NCI-H2107 treated with DMSO at 0.1 percent for 48 hours (cell line): ENCODE results near the gene C19orf73.

Source experiments
- DNase-seq: peaks from one replicate; lab custom pipeline; 2025; ENCODE audit not compliant: unreplicated experiment; lab: John Stamatoyannopoulos, UW

The C19orf73 gene

GRCh38 chr19:49070416-49070815, 48.5 kb downstream of the C19orf73 start:
- no peak for DNase-seq

GRCh38 chr19:49069026-49069425, 49.9 kb downstream of the C19orf73 start:
- no peak for DNase-seq
